Spleen (tissue), 7 donors: ENCODE data around the gene ZMPSTE24.
"Not testable (repeated sequence)": the region's sequence is repeated elsewhere in the genome, so short reads cannot be mapped to it uniquely, and the experiment has no call there.

Experiments used
- CTCF ChIP-seq, 11 experiments: fragments of 200-600 bp in 7 of 11; fragments of 450-650 bp in 4 of 11; sonication (generic) in 4 of 11; IDR thresholded peaks in 8 of 11; conservative IDR thresholded peaks in 3 of 11; 1 replicate in 7 of 11; 2 replicates in 4 of 11; pipeline versions ENCODE4 v1.4.0 to v1.8.0; 2016 to 2021; ENCODE audit warnings: antibody characterized with exemption in 11 of 11, inconsistent platforms in 4 of 11, mild to moderate bottlenecking in 1 of 11
- POLR2AphosphoS5 ChIP-seq, 3 donors: sonication (generic); formaldehyde crosslinking; IDR thresholded peaks; one replicate each; pipeline ENCODE4 v1.5.1; 2017; ENCODE audit warnings: antibody characterized with exemption in 3 of 3
- donor health status: DM: no; HTN: no; CAD: no; lungs with moderate emphysema.
- donor health status: DM: no; HTN: no; CAD: no.
- donor health status: DM: no; HTN: no; CAD: no.

- not testable (repeated sequence) for TF ChIP-seq POLR2AphosphoS5 (IDR thresholded peaks at IDR 0.05); CTCF (IDR thresholded peaks at IDR 0.05 in 8 of 11, conservative IDR thresholded peaks at IDR 0.05 in 3 of 11)
Measured at GRCh38 chr1:40331403-40331802, 73.4 kb downstream of the ZMPSTE24 start.
